HG02798 (cell line): ENCODE data around the gene RPS6KA3.

Source experiments
- ATAC-seq: cut with Tn5 transposase; IDR thresholded peaks from one replicate; pipeline ENCODE4 v1.9.1; 2021; ENCODE audit warnings: mild to moderate bottlenecking; ENCODE audit not compliant: unreplicated experiment, poor library complexity

Gene RPS6KA3

GRCh38 chrX:20266810-20267606 is at the start of gene RPS6KA3:
RPS6KA3 (minus strand) TSS chrX:20266909; CDS start chrX:20266632, 277 bp downstream.
- ATAC-seq = peak; percentile 89

DNA sequence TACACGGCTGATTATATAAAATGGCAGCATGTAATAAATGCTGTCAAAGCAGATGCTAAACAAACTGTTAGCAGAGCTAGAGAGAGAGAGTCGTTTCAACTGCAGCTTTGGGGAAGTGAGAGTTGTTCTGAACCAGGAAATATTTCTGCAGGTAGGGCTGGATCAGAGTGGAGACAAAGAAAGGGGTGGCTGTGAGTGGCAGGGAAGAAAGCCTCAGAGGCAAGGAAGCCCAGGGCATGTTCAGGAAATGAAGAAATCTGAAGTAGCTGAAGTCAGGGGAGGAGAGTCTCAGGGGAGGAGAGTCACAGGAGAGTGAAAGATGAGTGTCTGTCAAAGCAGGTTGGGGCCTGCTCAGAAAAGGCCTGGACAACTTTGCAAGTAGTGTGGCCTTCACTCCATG is 48.4 kb upstream of the RPS6KA3 start:
- ATAC-seq = no peak

- no peak for ATAC-seq
Measured at GRCh38 chrX:20313899-20314298, 47.2 kb upstream of the RPS6KA3 start.

DNA sequence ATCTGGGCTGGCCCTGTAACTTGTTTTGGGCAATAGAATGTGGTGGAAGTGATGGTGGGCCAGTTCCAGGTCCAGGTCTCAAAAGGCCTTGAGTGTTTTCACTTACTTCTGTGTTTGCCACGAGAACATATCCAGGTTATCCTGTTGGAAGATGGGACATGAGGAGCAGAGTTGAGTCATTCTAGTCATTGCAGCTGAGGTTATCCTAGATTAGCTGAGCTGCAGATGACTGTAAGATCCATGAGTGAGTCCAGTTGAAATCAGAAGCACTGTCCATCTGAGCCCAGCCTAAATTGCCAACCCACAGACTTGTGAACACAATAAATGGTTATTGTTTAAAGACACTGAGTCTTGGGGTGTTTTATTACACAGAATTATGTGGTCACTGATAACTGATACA is 45.3 kb upstream of the RPS6KA3 start:
- ATAC-seq = no peak

DNA sequence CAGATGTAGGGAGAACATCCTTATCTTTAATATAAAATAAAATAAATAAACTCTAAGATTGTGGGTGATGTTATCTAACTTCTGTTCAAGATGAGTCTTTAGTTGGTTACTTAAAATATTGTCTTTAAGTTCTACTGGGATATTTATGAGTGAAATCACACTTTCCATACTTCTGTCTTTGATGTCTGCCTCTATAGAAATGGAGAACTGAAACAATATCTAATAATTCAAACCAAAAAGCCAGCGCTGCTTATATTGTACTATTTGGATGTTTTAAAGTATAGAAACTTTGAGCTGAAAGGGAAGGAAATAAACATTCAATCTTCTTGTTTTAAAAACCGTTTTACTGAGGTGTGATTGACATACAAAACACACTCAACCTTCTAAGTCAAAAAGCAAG is 44.8 kb upstream of the RPS6KA3 start:
- no peak for ATAC-seq

DNA sequence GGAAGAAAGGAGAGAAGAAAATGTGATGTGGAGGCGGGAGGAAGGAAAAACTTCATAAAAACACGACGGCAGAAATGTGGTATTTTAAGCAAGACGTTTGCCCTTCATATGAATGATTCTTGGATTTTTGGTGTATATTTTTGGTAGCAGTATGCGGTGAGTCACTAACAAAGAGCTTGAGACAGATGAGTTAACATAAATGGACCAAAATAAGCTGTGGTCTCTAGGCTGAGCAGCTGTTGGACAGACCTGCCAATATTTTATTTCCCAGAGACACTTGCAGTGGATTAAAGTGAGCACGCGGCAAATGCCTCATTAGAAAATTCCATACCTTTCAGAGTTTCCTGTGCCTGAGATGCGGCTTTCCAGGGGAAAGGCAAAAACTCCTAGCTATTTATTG is 43.1 kb upstream of the RPS6KA3 start:
- no peak for ATAC-seq

DNA sequence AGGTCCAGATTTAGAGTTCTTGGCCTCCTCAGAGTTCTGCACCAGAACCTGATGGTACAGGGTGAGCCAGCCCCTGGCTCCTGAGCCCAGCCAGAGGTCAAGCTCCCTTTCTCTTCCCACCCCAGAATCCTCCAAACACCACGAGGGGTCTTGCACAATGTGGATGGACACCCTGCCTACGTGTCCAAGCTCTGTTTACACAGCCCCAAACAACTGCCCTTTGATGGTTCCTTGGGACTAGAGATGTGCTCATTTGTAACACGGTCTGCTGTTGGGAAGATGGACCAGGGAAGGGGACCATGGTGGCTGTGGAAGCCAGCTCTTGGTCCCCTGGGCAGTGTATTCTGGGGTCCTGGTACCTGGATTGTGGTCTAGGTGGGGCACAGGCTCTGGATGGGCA is 40.0 kb upstream of the RPS6KA3 start:
- ATAC-seq = no peak

- no peak for ATAC-seq
Measured at GRCh38 chrX:20300822-20301221, 34.1 kb upstream of the RPS6KA3 start.

DNA sequence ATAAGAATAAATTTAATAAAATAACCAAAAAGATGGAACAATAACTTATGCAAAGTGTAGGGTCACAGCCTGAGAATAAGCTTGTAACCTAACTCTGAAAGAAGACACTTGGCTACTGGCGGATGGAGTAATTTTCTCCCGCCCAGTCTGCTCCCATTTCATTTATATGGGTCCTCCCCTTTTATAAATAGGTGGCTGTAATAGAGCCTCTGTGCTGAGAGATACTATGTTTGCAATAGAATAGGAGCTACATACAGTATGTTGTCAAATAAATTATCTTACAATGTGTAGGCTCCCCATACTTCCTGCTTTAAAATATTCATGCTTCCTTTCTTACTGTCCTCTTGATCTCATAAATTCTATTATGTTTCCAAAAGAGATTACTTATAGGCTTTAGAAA is 28.2 kb upstream of the RPS6KA3 start:
- no peak for ATAC-seq

DNA sequence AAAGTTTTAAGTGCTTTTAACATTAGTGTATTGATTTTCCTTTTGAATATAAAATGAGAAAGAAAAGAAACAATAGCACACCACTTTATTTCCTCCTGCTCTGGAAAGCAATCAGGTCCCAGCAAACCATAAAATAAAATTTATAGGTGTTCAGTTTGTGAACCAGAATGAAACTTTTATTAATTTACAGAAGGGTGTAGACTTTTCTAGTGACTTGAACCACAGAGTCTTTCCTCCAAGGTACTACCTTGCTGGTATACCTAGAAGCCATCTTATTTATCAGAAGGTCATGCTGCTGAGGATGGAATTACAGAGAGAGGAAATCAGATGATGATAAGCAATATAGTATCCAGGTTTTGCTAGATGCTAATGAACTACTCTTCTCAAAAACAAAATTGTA is 27.6 kb upstream of the RPS6KA3 start:
- ATAC-seq = no peak

DNA sequence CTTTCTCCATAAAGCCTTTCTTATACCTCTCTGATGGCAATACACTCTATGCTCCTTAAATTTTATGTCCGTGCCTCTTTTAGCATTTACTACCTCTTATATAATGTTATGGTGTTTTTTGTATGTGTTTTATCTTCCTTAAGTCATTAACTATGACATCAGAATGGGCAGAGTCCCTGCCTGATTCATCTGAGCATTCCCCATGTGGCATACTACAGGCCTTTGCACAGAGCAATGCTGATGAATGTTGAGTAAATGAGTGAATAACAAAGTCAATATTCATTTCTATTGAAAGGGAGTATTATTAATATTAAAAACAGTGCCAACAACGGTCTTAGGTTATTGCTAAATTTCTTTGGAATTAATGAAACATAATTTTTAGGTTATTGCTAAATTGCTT is 18.8 kb upstream of the RPS6KA3 start:
- ATAC-seq = no peak

- no peak for ATAC-seq
Measured at GRCh38 chrX:20284992-20285391, 18.3 kb upstream of the RPS6KA3 start.

DNA sequence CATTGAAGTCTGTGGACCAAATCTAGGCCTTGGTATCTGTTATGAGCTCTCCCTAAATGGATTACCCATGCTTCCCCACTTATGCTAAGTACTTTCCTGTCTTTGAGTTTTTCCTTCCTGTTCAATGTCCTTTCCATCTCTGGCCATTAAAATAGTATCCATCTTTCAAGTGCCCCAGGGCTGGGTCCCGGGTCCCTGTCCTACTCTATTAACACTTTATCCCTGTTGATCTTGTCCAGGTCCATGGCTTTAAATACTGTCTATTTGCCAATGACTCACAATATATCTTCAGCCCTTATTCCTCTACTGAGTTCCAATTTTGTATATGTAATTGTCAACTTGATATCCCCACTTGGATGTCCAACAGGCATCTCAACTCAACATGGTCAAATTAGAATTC is 17.7 kb upstream of the RPS6KA3 start:
- no peak for ATAC-seq

- ATAC-seq = no peak
Measured at GRCh38 chrX:20280938-20281337, 14.2 kb upstream of the RPS6KA3 start.

- no peak for ATAC-seq
Measured at GRCh38 chrX:20274121-20274520, 7.4 kb upstream of the RPS6KA3 start.

DNA sequence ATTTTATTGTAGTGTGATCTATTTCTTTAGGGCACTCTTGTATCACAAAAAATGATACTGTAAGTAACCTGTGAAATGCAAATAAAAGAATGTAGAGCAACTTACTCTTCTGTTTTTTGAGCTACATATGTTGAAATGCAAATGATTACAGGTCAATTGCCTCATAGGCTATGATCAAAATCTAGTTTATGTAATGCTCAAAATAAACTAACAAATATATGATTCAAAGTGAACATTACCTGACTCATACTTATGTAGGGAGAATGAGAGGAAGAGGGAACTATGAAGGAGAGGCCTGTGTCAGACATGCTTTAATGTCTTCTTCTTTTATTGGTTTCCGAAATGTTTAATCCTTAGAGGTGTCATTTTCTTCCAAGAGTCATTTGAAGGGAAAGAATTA is 5.0 kb upstream of the RPS6KA3 start:
- no peak for ATAC-seq

DNA sequence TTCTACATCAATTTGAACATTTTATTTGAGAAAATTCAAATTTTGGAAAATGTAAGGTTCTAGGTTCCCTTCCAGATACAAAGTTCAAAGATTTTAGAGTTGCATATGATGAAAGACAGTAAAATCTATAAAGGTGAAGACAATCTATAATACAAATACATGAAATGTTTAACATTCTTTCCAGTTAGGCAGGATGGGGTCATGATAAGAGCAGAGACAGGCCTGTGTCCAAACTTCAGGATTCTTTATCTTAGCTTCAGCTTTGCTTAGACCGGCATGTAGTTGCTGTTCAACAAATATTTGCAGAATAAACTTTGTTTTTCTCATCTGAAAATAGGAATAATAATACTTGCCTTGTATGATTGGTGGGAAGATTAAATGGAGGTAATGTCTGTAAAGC is 4.5 kb upstream of the RPS6KA3 start:
- no peak for ATAC-seq

DNA sequence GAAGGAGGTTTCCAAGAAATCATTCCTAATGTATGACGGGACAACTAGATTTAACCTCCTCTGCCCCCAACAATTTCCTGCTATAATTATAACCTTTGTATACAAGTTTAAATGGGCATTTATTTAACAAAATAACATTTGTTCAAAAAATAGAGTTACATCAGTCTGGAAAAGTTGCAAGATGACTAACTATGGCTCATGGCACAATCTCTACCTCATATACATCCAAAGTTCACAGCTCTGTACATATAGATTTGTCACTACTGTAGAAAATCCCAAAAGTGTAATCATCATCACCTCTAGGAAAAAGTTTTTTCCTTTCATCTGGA is 3.8 kb upstream of the RPS6KA3 start:
- ATAC-seq = no peak

DNA sequence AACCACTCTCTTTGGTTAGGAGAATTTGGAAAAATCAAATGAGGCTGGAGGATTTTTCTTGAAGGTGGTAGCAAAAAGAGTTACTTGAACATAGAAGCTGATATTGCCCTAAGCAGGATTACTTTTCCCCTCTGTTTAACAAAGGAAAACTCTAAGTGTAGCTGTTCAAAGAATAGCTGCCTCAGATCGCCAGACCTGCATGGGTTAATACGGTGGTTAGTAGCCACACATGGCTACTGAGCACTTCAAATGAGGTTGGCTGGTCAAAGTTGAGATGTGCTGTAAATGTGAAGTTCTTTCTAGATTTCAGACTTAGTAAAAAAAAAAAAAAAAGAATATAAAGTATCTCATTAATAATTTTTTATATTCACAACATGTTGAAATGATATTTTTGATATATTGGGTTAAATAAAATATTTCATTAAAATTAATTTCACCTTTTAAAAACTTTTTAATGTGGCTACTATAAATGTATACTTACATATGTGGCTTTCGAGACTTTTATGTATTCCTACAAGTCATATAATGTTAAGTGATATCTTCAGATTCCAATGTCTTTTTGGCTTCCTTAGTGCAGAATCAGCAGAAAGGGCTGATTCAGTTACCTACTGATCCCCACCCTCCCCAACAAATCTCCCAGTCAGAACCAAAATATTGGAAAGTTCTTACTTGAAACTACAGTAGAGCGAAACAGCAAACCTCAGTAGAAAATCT is 3.3 kb upstream of the RPS6KA3 start:
- no peak for ATAC-seq

DNA sequence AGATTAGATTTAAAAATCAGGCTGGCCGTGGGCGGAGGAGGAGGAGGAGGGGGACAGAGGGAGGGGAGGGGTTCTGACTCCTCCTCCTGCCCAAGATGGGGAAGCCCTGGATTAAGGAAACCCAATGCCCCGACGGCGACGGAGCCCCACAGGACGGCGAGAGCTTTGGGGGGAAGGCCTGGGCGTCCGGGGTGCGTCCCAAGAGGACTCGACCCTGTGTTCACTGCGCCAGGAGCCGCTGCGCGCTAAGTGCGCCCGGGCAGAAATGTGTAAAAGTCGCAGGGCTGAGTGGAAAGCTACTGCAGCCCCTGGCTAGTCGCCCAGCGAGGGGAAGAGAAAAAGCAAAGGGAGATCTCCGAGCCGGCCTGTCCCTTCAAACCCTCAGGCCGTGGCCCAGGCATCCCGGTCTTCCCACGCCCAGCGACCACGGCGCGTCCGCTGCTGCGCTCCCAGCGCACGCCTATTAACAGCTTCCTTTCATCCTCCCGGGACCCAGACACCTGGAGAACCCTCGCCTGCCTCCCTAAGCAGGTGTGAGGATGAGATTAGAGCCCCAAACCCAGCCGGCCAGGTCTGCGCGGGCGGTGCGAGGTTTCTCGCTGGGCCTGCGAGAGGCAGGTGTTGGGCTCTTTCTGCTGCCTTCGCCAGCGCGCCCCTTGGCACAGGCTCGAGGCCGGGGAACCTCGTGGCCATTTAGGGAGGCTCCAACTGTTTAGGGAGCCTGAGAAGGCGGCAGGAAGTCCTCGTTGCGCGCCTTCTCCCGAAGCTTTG is 1.4 kb upstream of the RPS6KA3 start:
- no peak for ATAC-seq

GRCh38 chrX:20267607-20267930 is 860 bp upstream of the RPS6KA3 start:
- ATAC-seq = no peak
